Hepatocyte (in vitro differentiated cells): Measurements from ENCODE around the gene RHOT1. TPM values are rescaled to one million over a fixed set of nuclear protein-coding genes. Genes with fewer than 3 reads are reported as not detected.
A peak's percentile ranks its signal among the peaks of the same experiment; 100 is the strongest.

Experiments
- DNase-seq: peaks from one replicate; pipeline ENCODE4 v3.0.0-alpha.2; 2016; ENCODE audit warnings: low spot score
- H2AFZ ChIP-seq: fragments of 200-600 bp; sonication (generic); 2 replicates; pipeline ENCODE4 v1.6.0; 2016; ENCODE audit warnings: antibody characterized with exemption, mild to moderate bottlenecking
- H3K27ac ChIP-seq: fragments of 200-600 bp; sonication (generic); 2 replicates; pipeline ENCODE4 v1.5.1; 2016; ENCODE audit warnings: mild to moderate bottlenecking
- H3K27me3 ChIP-seq: fragments of 200-600 bp; sonication (generic); 2 replicates; pipeline ENCODE4 v1.6.1; 2016
- H3K36me3 ChIP-seq: fragments of 200-600 bp; sonication (generic); replicated peaks from 2 replicates; pipeline ENCODE4 v1.5.1; 2016; ENCODE audit warnings: low read depth; ENCODE audit not compliant: insufficient read depth
- H3K4me1 ChIP-seq: fragments of 200-600 bp; sonication (generic); 2 replicates; pipeline ENCODE4 v1.5.1; 2016; ENCODE audit warnings: mild to moderate bottlenecking, moderate library complexity; ENCODE audit not compliant: insufficient read depth
- H3K4me2 ChIP-seq: fragments of 200-600 bp; sonication (generic); 2 replicates; pipeline ENCODE4 v1.6.0; 2016
- H3K4me3 ChIP-seq: fragments of 200-600 bp; sonication (generic); 2 replicates; pipeline ENCODE4 v1.5.1; 2016; ENCODE audit warnings: mild to moderate bottlenecking
- H3K79me2 ChIP-seq: fragments of 200-600 bp; sonication (generic); 2 replicates; pipeline ENCODE4 v1.6.0; 2017; ENCODE audit warnings: mild to moderate bottlenecking
- H3K9me2 ChIP-seq: fragments of 200-600 bp; sonication (generic); replicated peaks from 2 replicates; pipeline ENCODE4 v1.6.0; 2017; ENCODE audit warnings: mild to moderate bottlenecking; ENCODE audit not compliant: insufficient read depth
- H3K9me3 ChIP-seq: fragments of 200-600 bp; sonication (generic); 2 replicates; pipeline ENCODE4 v1.5.1; 2016; ENCODE audit warnings: low read depth, mild to moderate bottlenecking
- H4K20me1 ChIP-seq: fragments of 200-600 bp; sonication (generic); 2 replicates; pipeline ENCODE4 v1.6.0; 2016; ENCODE audit warnings: mild to moderate bottlenecking; ENCODE audit not compliant: insufficient read depth, poor library complexity, severe bottlenecking
- CTCF ChIP-seq: fragments of 200-600 bp; sonication (generic); IDR thresholded peaks from 2 replicates; pipeline ENCODE4 v1.5.1; 2016; ENCODE audit warnings: antibody characterized with exemption, mild to moderate bottlenecking; ENCODE audit not compliant: poor library complexity
- EZH2 ChIP-seq: fragments of 200-600 bp; sonication (generic); IDR thresholded peaks from 2 replicates; pipeline ENCODE4 v1.6.1; 2016; ENCODE audit warnings: antibody characterized with exemption, mild to moderate bottlenecking, borderline replicate concordance
- EZH2phosphoT487 ChIP-seq: fragments of 200-600 bp; sonication (generic); IDR thresholded peaks from one replicate; pipeline ENCODE4 v1.6.1; 2018; ENCODE audit warnings: antibody characterized with exemption, mild to moderate bottlenecking, low read depth, moderate library complexity; ENCODE audit not compliant: unreplicated experiment, severe bottlenecking
- WGBS: methylation state at CpG from one replicate; pipeline ENCODE4 v1.1.6; 2016; ENCODE audit warnings: low lambda C conversion rate; ENCODE audit errors: missing lambda C conversion rate; 5-methylcytosine and 5-hydroxymethylcytosine counted together
- polyA plus RNA-seq: library from polyadenylated mRNA; unstranded; fragments of >200 nt; fragmentation: Nextera tagmentation; extraction: Ambion mirVana; gene quantifications from 2 replicates; pipeline ENCODE4 v1.2.1, GENCODE V29; 2016
- total RNA-seq: library from RNA; depleted of rRNA; stranded (reverse); fragments of >200 nt; gene quantifications from 2 replicates; pipeline ENCODE4 v1.2.3, GENCODE V29; 2014

RHOT1 gene
- total and polyA plus RNA-seq, 2 experiments from 2014 or later = 22.6 to 38.4 TPM

GRCh38 chr17:32240750-32241149, 98.4 kb downstream of the RHOT1 start:
- Histone ChIP-seq H3K4me1 (no peaks in the 10 kb centered on the region), H3K27me3 (no peaks in the 10 kb centered on the region), H4K20me1 (no peaks in the 10 kb centered on the region), H2AFZ (no peak overlapping the region), H3K9me3 (no peaks in the 10 kb centered on the region), H3K4me2 (no peak overlapping the region), H3K36me3 (no peaks in the 10 kb centered on the region), H3K27ac (no peak overlapping the region), H3K4me3 (no peak overlapping the region), H3K79me2 (no peaks in the 10 kb centered on the region), H3K9me2 (no peaks in the 10 kb centered on the region)
- no peak for DNase-seq
- WGBS = 84% methylated on average over 8 of the region's 8 CpGs
- TF ChIP-seq CTCF = no peak
- no peak for TF ChIP-seq EZH2phosphoT487
- no peak for TF ChIP-seq EZH2

GRCh38 chr17:32241640-32242039, 99.3 kb downstream of the RHOT1 start:
- no peak overlapping the region for H3K27ac ChIP-seq
- H3K4me1 ChIP-seq = no peaks in the 10 kb centered on the region
- H2AFZ ChIP-seq = no peak overlapping the region
- H3K4me2 ChIP-seq = no peak overlapping the region
- 73% methylated on average over 1 of the region's 1 CpG for WGBS
- H4K20me1 ChIP-seq = no peaks in the 10 kb centered on the region
- no peaks in the 10 kb centered on the region for H3K79me2 ChIP-seq
- H3K4me3 ChIP-seq = no peak overlapping the region
- DNase-seq = no peak
- no peaks in the 10 kb centered on the region for H3K36me3 ChIP-seq
- H3K9me3 ChIP-seq = no peaks in the 10 kb centered on the region
- no peaks in the 10 kb centered on the region for H3K27me3 ChIP-seq
- no peak for TF ChIP-seq EZH2phosphoT487
- no peak for TF ChIP-seq CTCF
- no peak for TF ChIP-seq EZH2
- H3K9me2 ChIP-seq = no peaks in the 10 kb centered on the region

DNA sequence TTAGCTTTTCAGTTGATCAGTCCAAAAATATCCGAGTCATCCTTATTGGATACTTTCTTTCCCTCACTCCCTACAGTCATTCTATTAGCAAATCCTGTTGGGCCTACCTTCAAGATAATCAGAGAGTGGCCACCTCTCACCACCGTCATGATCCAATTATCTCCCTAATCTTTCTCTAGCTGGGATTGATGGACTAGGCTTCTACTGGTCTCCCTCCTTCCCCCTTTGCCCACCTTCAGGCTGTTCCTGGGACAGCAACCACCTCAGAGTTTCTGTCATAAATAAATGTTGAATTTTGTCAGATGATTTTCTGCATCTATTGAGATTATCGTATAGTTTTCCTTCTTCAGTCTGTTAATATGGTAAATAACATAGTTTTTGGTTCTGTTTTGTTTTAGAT, 107.2 kb downstream of the RHOT1 start:
- WGBS = 89% methylated on average over 3 of the region's 3 CpGs
- Histone ChIP-seq H3K27ac (no peak overlapping the region), H4K20me1 (no peaks in the 10 kb centered on the region), H2AFZ (no peak overlapping the region), H3K4me3 (no peak overlapping the region), H3K9me3 (no peaks in the 10 kb centered on the region), H3K9me2 (no peaks in the 10 kb centered on the region), H3K36me3 (no peaks in the 10 kb centered on the region), H3K4me2 (no peak overlapping the region), H3K27me3 (no peaks in the 10 kb centered on the region), H3K79me2 (no peaks in the 10 kb centered on the region), H3K4me1 (no peaks in the 10 kb centered on the region)
- no peak for TF ChIP-seq CTCF
- TF ChIP-seq EZH2 = no peak
- no peak for TF ChIP-seq EZH2phosphoT487
- no peak for DNase-seq

- Histone ChIP-seq H3K4me1 (no peaks in the 10 kb centered on the region), H3K9me2 (no peaks in the 10 kb centered on the region), H3K4me3 (no peak overlapping the region), H3K27me3 (no peaks in the 10 kb centered on the region), H3K4me2 (no peak overlapping the region), H3K9me3 (no peaks in the 10 kb centered on the region), H3K79me2 (no peaks in the 10 kb centered on the region), H4K20me1 (no peaks in the 10 kb centered on the region), H3K36me3 (no peaks in the 10 kb centered on the region), H3K27ac (no peak overlapping the region), H2AFZ (no peak overlapping the region)
- DNase-seq = peak; percentile 86
- TF ChIP-seq EZH2phosphoT487 = no peak
- TF ChIP-seq CTCF = peak; percentile 88
- WGBS = 70% methylated on average over 12 of the region's 12 CpGs
Measured at GRCh38 chr17:32253117-32253611, 110.9 kb downstream of the RHOT1 start.
